HepG2 (cell line): ENCODE data around the gene PYDC2.

Experiments used
- ESRRA ChIP-seq: sonication (generic); formaldehyde crosslinking; IDR thresholded peaks from 2 replicates; pipeline ENCODE4 v1.5.1; 2020; ENCODE audit warnings: mild to moderate bottlenecking, low read depth, missing genetic modification reagents
- FOSL2 ChIP-seq: sonication (generic); formaldehyde crosslinking; IDR thresholded peaks from 2 replicates; pipeline ENCODE4 v1.4.0; 2020; ENCODE audit warnings: missing genetic modification reagents
- HNRNPH1 ChIP-seq: fragments of 200-400 bp; formaldehyde crosslinking; optimal IDR thresholded peaks from 2 replicates; pipeline ENCODE3; 2017; ENCODE audit warnings: mild to moderate bottlenecking, low read depth, low read length
- KMT2A ChIP-seq: sonication (generic); formaldehyde crosslinking; IDR thresholded peaks from 2 replicates; pipeline ENCODE4 v1.4.0; 2020; ENCODE audit warnings: missing genetic modification reagents
- MYNN ChIP-seq: sonication (generic); formaldehyde crosslinking; IDR thresholded peaks from 2 replicates; pipeline ENCODE4 v1.4.0; 2020; ENCODE audit warnings: mild to moderate bottlenecking, low read depth, missing genetic modification reagents
- NFIC ChIP-seq: IDR thresholded peaks from 2 replicates; pipeline ENCODE4 v1.6.1; 2012; ENCODE audit warnings: mild to moderate bottlenecking, low read length, inconsistent platforms
- RAD21 ChIP-seq: fragments of 450-650 bp; formaldehyde crosslinking; IDR thresholded peaks from 2 replicates; pipeline ENCODE4 v1.5.0; 2020; ENCODE audit warnings: mild to moderate bottlenecking
- RFX1 ChIP-seq: fragments of 450-650 bp; IDR thresholded peaks from 2 replicates; pipeline ENCODE4 v1.6.1; 2017
- TCF7 ChIP-seq: sonication (generic); IDR thresholded peaks from 2 replicates; pipeline ENCODE4 v1.6.1; 2016; ENCODE audit warnings: antibody characterized with exemption, low read depth
- ZNF121 ChIP-seq: sonication (generic); formaldehyde crosslinking; IDR thresholded peaks from 2 replicates; pipeline ENCODE4 v1.5.0; 2020; ENCODE audit warnings: mild to moderate bottlenecking, missing genetic modification reagents
- ZNF335 ChIP-seq: sonication (generic); formaldehyde crosslinking; IDR thresholded peaks from 2 replicates; pipeline ENCODE4 v1.4.0; 2020; ENCODE audit warnings: missing genetic modification reagents
- TF ChIP-seq, protein P1 (sequence below): sonication (generic); formaldehyde crosslinking; IDR thresholded peaks from 2 replicates; pipeline ENCODE4 v1.4.0; 2020; ENCODE audit warnings: missing genetic modification reagents
- TF ChIP-seq, protein P2 (sequence below): sonication (generic); formaldehyde crosslinking; conservative IDR thresholded peaks from 2 replicates; pipeline ENCODE4 v1.4.0; 2020; ENCODE audit warnings: mild to moderate bottlenecking, missing genetic modification reagents, moderate library complexity
- TF ChIP-seq, protein P3 (sequence below): sonication (generic); formaldehyde crosslinking; IDR thresholded peaks from 2 replicates; pipeline ENCODE4 v1.5.0; 2020; ENCODE audit warnings: mild to moderate bottlenecking, missing genetic modification reagents, moderate library complexity

DNA sequence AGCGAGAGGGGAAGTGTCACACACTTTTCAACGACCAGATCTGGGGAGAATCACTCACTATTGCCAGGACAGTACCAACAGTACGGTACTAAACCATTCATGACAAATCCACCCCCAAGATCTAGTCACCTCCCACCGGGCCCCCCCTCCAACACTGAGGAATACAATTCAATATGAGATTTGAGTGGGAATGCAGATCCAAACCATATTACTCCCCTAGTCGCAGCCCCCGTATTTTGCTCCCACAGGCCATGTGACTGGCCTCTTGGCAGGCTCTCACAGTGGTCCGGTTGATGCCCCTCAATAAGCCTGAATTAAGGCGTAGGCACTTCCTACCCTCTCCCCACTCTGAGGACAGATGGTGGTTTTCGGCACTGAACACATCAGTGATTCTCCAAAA is 45.4 kb upstream of the PYDC2 start:
- TF ChIP-seq HNRNPH1 (no peak), RAD21 (CRISPR knock-in tag) (no peak), FOSL2 (CRISPR knock-in tag) (no peak), TCF7 (no peak), NFIC (no peak), KMT2A (CRISPR knock-in tag) (no peak), RFX1 (no peak), ZNF335 (CRISPR knock-in tag) (no peak), ZNF121 (no peak), MYNN (CRISPR knock-in tag) (no peak), ESRRA (no peak)
- TF ChIP-seq, protein P1, sequence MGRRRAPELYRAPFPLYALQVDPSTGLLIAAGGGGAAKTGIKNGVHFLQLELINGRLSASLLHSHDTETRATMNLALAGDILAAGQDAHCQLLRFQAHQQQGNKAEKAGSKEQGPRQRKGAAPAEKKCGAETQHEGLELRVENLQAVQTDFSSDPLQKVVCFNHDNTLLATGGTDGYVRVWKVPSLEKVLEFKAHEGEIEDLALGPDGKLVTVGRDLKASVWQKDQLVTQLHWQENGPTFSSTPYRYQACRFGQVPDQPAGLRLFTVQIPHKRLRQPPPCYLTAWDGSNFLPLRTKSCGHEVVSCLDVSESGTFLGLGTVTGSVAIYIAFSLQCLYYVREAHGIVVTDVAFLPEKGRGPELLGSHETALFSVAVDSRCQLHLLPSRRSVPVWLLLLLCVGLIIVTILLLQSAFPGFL (CRISPR knock-in tag) = no peak
- TF ChIP-seq, protein P2, sequence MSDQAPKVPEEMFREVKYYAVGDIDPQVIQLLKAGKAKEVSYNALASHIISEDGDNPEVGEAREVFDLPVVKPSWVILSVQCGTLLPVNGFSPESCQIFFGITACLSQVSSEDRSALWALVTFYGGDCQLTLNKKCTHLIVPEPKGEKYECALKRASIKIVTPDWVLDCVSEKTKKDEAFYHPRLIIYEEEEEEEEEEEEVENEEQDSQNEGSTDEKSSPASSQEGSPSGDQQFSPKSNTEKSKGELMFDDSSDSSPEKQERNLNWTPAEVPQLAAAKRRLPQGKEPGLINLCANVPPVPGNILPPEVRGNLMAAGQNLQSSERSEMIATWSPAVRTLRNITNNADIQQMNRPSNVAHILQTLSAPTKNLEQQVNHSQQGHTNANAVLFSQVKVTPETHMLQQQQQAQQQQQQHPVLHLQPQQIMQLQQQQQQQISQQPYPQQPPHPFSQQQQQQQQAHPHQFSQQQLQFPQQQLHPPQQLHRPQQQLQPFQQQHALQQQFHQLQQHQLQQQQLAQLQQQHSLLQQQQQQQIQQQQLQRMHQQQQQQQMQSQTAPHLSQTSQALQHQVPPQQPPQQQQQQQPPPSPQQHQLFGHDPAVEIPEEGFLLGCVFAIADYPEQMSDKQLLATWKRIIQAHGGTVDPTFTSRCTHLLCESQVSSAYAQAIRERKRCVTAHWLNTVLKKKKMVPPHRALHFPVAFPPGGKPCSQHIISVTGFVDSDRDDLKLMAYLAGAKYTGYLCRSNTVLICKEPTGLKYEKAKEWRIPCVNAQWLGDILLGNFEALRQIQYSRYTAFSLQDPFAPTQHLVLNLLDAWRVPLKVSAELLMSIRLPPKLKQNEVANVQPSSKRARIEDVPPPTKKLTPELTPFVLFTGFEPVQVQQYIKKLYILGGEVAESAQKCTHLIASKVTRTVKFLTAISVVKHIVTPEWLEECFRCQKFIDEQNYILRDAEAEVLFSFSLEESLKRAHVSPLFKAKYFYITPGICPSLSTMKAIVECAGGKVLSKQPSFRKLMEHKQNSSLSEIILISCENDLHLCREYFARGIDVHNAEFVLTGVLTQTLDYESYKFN = no peak
- TF ChIP-seq, protein P3, sequence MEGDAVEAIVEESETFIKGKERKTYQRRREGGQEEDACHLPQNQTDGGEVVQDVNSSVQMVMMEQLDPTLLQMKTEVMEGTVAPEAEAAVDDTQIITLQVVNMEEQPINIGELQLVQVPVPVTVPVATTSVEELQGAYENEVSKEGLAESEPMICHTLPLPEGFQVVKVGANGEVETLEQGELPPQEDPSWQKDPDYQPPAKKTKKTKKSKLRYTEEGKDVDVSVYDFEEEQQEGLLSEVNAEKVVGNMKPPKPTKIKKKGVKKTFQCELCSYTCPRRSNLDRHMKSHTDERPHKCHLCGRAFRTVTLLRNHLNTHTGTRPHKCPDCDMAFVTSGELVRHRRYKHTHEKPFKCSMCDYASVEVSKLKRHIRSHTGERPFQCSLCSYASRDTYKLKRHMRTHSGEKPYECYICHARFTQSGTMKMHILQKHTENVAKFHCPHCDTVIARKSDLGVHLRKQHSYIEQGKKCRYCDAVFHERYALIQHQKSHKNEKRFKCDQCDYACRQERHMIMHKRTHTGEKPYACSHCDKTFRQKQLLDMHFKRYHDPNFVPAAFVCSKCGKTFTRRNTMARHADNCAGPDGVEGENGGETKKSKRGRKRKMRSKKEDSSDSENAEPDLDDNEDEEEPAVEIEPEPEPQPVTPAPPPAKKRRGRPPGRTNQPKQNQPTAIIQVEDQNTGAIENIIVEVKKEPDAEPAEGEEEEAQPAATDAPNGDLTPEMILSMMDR (CRISPR knock-in tag) = no peak
